Calu3 (cell line): ENCODE data around the gene MS4A8. TPM values are rescaled to one million over a fixed set of nuclear protein-coding genes. Genes with fewer than 3 reads are reported as not detected.
"Not testable (repeated sequence)": the region's sequence is repeated elsewhere in the genome, so short reads cannot be mapped to it uniquely, and the experiment has no call there.

ENCODE experiments used
- BruUV-seq: library from RNA; stranded (reverse); fragments of 400-500 nt; replicated peaks from 2 replicates; lab custom pipeline; 2021; lab: Mats Ljungman, UMichigan
- CTCF ChIA-PET: fragments of 300-600 bp; sonication (Branson Sonifier 250); formaldehyde crosslinking; loops from one replicate; lab custom pipeline; 2022; ENCODE audit warnings: antibody characterized with exemption; lab: Charles Lee
- DNase-seq: peaks from one replicate; pipeline ENCODE4 v3.0.0; 2022
- H3K27ac Mint-ChIP-seq: one replicate; pipeline ENCODE4 v1.8.0; 2022; ENCODE audit warnings: mixed read lengths; ENCODE audit not compliant: unreplicated experiment
- H3K27me3 Mint-ChIP-seq: one replicate; pipeline ENCODE4 v1.8.0; 2022; ENCODE audit warnings: mixed read lengths; ENCODE audit not compliant: unreplicated experiment
- H3K36me3 Mint-ChIP-seq: one replicate; pipeline ENCODE4 v1.8.0; 2022; ENCODE audit warnings: mild to moderate bottlenecking, moderate library complexity, mixed read lengths; ENCODE audit not compliant: insufficient read depth, unreplicated experiment
- H3K4me1 Mint-ChIP-seq: one replicate; pipeline ENCODE4 v1.8.0; 2022; ENCODE audit warnings: mild to moderate bottlenecking, low read depth, mixed read lengths; ENCODE audit not compliant: unreplicated experiment
- H3K4me3 Mint-ChIP-seq: one replicate; pipeline ENCODE4 v1.8.0; 2022; ENCODE audit warnings: mild to moderate bottlenecking, low read depth, moderate library complexity, mixed read lengths; ENCODE audit not compliant: unreplicated experiment
- H3K9me3 Mint-ChIP-seq: one replicate; pipeline ENCODE4 v1.8.0; 2022; ENCODE audit warnings: low read depth, mixed read lengths; ENCODE audit not compliant: unreplicated experiment
- CTCF ChIP-seq: fragments of 200-600 bp; IDR thresholded peaks from one replicate; pipeline ENCODE4 v1.8.0; 2022; ENCODE audit warnings: antibody characterized with exemption; ENCODE audit not compliant: unreplicated experiment
- intact Hi-C: fragments of 100-400 bp; cut with micrococcal nuclease; formaldehyde crosslinking; loops from one replicate; pipeline ENCODE4 v1.10.0; 2022; ENCODE audit not compliant: unreplicated experiment
- total RNA-seq: library from RNA; stranded (reverse); gene quantifications from 2 replicates; pipeline ENCODE4 v1.2.3, GENCODE V29; 2022

The MS4A8 gene
- total RNA-seq, 1 experiment from 2014 or later, result 0.57 TPM

- no TSS peak for BruUV-seq
- no peak overlapping the region for H3K27ac Mint-ChIP-seq
- CTCF ChIA-PET, result no interaction called here
- peaks cover 12% of the 10 kb centered on the region for H3K27me3 Mint-ChIP-seq
- TF ChIP-seq CTCF, result no peak
- DNase-seq, result no peak
- no peaks in the 10 kb centered on the region for H3K9me3 Mint-ChIP-seq
- H3K36me3 Mint-ChIP-seq, result no peaks in the 10 kb centered on the region
- H3K4me3 Mint-ChIP-seq, result no peak overlapping the region
- no peaks in the 10 kb centered on the region for H3K4me1 Mint-ChIP-seq
- intact Hi-C loops, result no loop called here
These were observed 6.5 kb downstream of the MS4A8 start for GRCh38 chr11:60705895-60706294.

- Mint-ChIP-seq H3K4me1 (no peaks in the 10 kb centered on the region), H3K4me3 (no peak overlapping the region), H3K27me3 (peaks cover 12% of the 10 kb centered on the region), H3K36me3 (no peaks in the 10 kb centered on the region), H3K9me3 (no peaks in the 10 kb centered on the region), H3K27ac (no peak overlapping the region)
- intact Hi-C loops, result no loop called here
- CTCF ChIA-PET, result no interaction called here
- DNase-seq, result no peak
- BruUV-seq, result no TSS peak
- TF ChIP-seq CTCF, result no peak
These were observed 7.5 kb downstream of the MS4A8 start for GRCh38 chr11:60706931-60707330.

- CTCF ChIA-PET, result no interaction called here
- BruUV-seq, result no TSS peak
- DNase-seq, result no peak
- Mint-ChIP-seq H3K36me3 (no peaks in the 10 kb centered on the region), H3K4me3 (no peak overlapping the region), H3K4me1 (no peaks in the 10 kb centered on the region), H3K27ac (no peak overlapping the region), H3K9me3 (no peaks in the 10 kb centered on the region), H3K27me3 (peaks cover 28% of the 10 kb centered on the region)
- intact Hi-C loops, result no loop called here
- TF ChIP-seq CTCF, result no peak
These were observed 11.1 kb downstream of the MS4A8 start for GRCh38 chr11:60710482-60710881.

- no peaks in the 10 kb centered on the region for H3K36me3 Mint-ChIP-seq
- CTCF ChIA-PET, result no interaction called here
- intact Hi-C loops, result no loop called here
- no peaks in the 10 kb centered on the region for H3K4me1 Mint-ChIP-seq
- H3K9me3 Mint-ChIP-seq, result no peaks in the 10 kb centered on the region
- H3K27me3 Mint-ChIP-seq, result peaks cover 36% of the 10 kb centered on the region
- H3K4me3 Mint-ChIP-seq, result no peak overlapping the region
- DNase-seq, result no peak
- BruUV-seq, result no TSS peak
- no peak for TF ChIP-seq CTCF
- H3K27ac Mint-ChIP-seq, result no peak overlapping the region
These were observed 11.9 kb downstream of the MS4A8 start for GRCh38 chr11:60711276-60711675.

GRCh38 chr11:60713423-60713822 lies 14.0 kb downstream of the MS4A8 start:
- CTCF ChIA-PET, H3K4me1 Mint-ChIP-seq, H3K27ac Mint-ChIP-seq, intact Hi-C loops, DNase-seq, BruUV-seq, H3K9me3 Mint-ChIP-seq, H3K36me3 Mint-ChIP-seq, H3K4me3 Mint-ChIP-seq: not testable (repeated sequence)
- H3K27me3 Mint-ChIP-seq, result peaks cover 36% of the 10 kb centered on the region
